HFF-Myc (cell line): ENCODE results near the gene PRDM10.
A peak's percentile ranks its signal among the peaks of the same experiment; 100 is the strongest.

Experiments used
- DNase-seq: peaks from one replicate; pipeline ENCODE4 v3.0.0-alpha.2; 2011; ENCODE audit warnings: low read depth; ENCODE audit errors: extremely low read depth
- H3K4me3 ChIP-seq: replicated peaks from 2 replicates; pipeline ENCODE4 v1.5.1; 2011; ENCODE audit warnings: low read depth, mild to moderate bottlenecking, control low read depth, low read length
- TF ChIP-seq, protein P1 (sequence below): IDR thresholded peaks from 2 replicates; pipeline ENCODE4 v1.5.1; 2012; ENCODE audit warnings: mild to moderate bottlenecking, low read depth, low read length, control low read depth; ENCODE audit errors: missing control alignments

Gene PRDM10

DNA sequence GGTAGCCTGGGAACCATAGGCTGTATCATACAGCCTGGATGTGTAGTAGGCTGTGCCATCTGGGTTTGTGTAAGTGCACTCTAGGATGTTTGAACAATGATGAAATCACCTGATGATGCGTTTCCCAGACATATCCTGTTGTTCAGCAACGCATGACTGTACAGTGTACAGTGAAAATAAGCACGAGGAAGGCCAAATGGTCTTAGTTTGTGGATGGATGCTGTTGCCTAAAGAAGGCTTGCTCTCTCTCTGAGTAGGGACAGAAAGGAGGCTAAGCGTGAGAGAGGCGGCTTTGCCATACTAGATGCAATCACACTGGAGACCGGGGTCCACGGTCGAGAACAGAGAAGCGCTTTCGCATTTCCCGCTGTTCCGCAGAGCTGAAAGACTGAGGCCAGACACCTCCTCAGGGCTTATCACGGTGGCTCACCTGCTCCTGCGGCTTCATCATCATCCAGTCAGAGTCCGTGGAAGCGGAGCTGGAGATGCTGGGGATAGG lies 39.5 kb upstream of the PRDM10 start:
- peak; percentile 76 for DNase-seq

DNA sequence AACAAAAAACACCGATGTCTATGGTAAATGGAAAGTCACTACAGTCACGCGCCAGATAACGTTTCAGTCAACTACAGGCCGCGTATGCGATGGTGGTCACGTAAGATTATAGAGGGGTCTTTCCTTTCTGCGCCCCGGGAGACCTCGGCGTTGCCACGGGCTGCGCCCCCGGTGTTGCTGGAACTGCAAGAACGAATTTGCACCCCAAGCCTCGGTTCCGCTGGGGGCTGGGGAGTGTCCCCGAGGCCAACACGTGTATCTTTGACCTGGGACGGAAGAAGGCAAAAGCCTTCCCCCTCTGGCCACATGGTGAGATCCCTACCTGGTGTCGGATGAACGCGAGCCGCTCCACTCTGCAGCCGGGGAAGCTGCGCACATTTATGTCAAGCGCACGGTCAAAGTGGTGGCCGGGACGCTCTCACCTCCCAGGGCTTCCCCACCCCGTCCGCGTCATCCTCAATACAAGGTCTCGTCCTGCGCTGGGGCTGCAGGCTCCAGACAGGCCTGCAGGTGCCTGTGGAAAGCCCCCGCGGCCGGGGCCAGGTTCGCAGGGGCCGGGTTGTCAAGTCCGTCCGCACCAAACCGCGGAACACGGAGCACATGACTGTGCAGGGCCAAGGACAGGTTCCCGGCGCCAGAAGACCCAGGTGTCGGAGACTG lies 37.8 kb upstream of the PRDM10 start:
- DNase-seq: no peak
- H3K4me3 ChIP-seq: no peak overlapping the region
- TF ChIP-seq, protein P1, sequence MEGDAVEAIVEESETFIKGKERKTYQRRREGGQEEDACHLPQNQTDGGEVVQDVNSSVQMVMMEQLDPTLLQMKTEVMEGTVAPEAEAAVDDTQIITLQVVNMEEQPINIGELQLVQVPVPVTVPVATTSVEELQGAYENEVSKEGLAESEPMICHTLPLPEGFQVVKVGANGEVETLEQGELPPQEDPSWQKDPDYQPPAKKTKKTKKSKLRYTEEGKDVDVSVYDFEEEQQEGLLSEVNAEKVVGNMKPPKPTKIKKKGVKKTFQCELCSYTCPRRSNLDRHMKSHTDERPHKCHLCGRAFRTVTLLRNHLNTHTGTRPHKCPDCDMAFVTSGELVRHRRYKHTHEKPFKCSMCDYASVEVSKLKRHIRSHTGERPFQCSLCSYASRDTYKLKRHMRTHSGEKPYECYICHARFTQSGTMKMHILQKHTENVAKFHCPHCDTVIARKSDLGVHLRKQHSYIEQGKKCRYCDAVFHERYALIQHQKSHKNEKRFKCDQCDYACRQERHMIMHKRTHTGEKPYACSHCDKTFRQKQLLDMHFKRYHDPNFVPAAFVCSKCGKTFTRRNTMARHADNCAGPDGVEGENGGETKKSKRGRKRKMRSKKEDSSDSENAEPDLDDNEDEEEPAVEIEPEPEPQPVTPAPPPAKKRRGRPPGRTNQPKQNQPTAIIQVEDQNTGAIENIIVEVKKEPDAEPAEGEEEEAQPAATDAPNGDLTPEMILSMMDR: no peak

More for the DNA sequence above, 39.5 kb upstream of the PRDM10 start:
- H3K4me3 ChIP-seq: no peak overlapping the region
- TF ChIP-seq, protein P1: no peak

DNA sequence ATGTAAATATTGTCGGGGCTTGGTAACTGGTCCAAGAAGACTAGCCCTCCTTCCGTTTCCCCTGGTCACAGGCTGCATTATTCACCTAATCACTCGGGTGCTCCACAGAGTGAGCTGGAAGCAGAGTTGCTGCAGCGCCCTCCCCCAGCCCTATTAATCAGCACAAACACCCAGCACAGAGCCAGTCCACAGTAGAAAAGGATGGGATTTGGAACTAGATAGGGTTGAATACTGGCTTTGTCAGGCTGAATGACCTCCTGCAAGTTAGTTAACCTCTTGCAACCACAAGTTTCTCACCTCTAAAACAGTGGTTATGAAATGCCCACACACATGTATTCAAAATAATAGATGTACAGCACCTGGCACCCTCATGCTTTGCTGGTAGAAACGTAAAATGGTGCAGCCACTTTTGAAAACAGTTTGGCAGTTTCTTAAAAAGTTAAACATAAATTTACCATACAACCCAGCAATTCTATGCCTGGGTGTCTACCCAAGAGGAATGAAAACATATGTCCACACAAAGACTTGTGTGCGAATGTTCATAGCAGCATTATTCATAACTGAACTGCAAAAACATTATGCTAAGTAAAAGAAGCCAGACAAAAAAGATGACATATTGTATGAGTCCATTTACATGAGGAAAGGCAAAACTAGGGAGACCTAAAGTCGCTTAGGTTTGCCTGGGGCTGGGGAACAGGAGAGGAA lies 35.4 kb upstream of the PRDM10 start:
- DNase-seq: no peak
- no peak overlapping the region for H3K4me3 ChIP-seq
- TF ChIP-seq, protein P1: no peak

DNA sequence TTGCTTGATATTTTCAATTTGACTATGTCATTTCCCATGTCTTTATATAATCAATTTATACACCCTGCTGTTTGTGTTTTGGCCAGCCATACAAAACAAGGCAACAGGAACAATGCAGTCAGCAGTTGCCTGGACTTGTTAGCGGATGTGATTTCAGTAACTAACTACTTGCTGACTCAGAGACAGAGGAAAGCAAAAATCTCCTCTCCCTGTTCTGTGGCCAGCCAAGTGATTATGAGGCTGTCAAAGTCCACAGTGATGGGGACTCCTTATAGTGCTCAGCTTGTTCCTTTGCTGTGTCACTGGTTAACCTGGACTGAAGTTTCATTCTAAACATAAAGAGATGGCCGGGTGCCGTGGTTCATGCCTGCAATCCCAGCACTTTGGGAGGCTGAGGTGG lies 34.4 kb upstream of the PRDM10 start:
- H3K4me3 ChIP-seq: no peak overlapping the region
- DNase-seq: peak; percentile 38
- TF ChIP-seq, protein P1: no peak

DNA sequence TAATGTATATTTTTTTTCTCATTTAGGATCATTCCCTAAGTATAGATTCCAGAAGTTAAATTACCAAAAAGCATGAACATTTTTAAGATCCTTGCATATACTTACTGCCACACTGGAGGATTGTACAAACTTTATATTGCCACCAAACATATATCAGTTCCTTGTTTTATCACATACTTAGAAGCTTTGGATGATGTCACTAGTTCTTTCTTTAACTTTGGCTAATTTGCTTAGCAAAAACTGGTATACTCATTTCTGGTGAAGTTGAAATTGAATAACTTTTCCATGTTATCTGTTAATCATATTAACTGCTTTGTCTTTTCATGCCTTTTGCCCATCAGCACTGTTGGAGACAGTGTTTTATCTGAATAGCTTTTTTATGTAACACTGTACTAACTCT lies 31.6 kb upstream of the PRDM10 start:
- TF ChIP-seq, protein P1: no peak
- DNase-seq: no peak
- no peak overlapping the region for H3K4me3 ChIP-seq

DNA sequence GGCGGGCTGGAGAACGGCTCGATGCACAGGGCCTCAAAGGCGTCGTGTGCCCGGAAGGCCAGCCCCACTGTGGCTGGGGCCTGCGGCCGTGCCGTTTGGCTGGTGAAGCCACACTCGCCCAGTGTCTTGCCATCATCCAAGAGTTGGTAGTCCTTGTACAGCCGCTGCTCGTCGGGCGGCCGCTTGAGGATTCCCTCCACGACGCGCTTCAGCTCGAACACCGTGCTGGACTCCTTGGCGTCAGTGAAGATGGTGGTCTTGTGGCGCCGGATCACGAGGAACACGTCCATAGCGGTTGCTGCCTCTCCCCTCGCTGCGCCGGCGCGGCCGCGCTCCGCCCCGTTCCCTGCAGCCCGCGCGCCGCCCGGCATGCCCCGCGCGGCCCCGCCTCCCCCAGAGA lies 30.3 kb upstream of the PRDM10 start:
- TF ChIP-seq, protein P1: no peak
- no peak overlapping the region for H3K4me3 ChIP-seq
- DNase-seq: no peak
